NCI-H128 (cell line): ENCODE data around the gene DUSP22.

Source experiments
- DNase-seq: peaks from one replicate; lab custom pipeline; 2025; ENCODE audit not compliant: unreplicated experiment; lab: John Stamatoyannopoulos, UW

Gene DUSP22

DNA sequence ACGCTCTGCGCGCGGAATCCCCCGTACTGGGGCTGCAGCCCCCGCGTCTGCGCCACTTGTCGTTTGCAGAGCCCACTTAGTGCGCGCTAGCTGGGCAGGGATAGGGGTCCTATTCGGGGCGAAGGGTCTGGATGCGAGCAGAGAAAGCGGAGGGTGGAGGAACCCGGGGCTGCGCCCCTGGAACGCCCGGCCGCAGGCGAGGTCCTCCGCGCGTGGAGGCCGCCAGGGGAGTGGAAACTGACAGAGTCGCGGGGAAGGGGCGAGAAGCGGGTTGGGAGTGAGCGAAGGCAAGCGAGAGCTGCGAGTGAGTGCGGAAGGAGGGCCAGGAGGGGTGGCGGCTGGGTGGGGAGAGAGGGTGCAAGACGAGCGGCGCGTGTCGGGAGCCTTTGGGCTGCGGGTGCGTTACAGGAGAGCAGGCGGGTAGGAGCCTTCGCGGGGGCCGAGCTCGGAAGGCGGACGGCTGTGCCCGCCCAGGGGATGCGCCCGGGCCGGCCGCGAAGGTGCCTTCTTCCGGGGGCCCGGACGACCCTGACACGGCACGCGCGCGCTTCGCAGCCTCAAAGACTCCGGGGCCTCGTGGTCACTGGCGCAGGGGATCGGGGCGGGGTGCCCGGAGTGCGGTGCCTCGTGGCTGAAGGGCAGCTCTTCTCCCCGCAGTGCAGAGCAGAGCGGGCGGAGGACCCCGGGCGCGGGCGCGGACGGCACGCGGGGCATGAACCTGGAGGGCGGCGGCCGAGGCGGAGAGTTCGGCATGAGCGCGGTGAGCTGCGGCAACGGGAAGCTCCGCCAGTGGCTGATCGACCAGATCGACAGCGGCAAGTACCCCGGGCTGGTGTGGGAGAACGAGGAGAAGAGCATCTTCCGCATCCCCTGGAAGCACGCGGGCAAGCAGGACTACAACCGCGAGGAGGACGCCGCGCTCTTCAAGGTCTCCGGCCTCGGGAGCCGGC, 100.4 kb downstream of the DUSP22 start:
- no peak for DNase-seq

- no peak for DNase-seq
These were observed 101.3 kb downstream of the DUSP22 start for GRCh38 chr6:393391-394221.

GRCh38 chr6:394641-395289, 102.5 kb downstream of the DUSP22 start:
- no peak for DNase-seq

- no peak for DNase-seq
These were observed 103.3 kb downstream of the DUSP22 start for GRCh38 chr6:395432-396125.

DNA sequence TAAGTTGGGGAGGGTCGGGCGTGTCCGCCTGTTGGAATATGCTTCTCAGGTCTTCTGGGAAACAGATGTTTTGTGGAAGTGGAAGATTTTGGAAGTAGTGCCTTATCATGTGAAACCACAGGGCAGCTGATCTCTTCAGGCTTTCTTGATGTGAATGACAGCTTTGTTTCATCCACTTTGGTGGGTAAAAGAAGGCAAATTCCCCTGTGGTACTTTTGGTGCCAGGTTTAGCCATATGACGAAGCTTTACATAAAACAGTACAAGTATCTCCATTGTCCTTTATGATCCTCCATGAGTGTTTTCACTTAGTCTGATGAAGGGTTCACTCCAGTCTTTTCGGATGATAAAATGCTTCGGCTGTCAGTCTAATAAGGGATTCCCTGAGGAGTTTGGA, 103.8 kb downstream of the DUSP22 start:
- no peak for DNase-seq

- no peak for DNase-seq
These were observed 104.8 kb downstream of the DUSP22 start for GRCh38 chr6:397056-397455.

DNA sequence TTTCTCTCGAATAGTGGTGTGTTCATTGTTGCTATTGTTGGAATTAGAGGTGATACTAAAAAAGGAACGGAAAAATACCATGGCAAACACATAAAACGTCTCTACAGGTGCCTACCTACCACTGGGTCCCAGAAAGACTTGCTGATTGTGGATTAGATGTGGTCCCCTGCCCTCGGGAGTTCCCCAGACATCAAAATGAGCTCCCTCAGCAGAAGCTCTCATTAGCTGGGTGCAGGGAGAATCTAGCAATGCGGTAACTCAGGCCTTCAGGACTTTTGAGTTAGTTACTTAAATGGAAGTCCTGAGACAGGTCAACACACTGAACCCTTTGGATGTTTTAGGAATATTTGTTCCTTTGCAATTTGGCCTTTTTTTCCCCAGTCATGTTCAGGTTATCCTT, 105.3 kb downstream of the DUSP22 start:
- no peak for DNase-seq

DNA sequence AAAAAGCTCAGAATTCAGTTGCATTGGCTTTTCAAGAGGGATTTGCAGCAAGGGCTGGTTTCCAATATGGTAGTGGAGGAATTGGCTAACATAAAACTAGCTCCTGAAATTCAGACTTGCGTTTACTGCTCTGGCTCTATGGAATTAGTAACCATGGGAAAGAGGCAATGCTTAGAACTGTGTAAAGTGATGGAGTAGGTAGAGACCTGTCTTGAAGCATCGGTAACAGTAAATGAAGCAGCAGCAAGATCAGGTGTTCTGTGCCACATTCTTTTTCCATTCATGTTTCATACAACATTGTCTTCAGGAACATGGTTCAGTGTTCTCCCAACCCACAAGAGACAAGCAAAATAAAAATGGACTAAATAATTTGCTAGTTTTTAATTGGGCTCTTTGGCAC, 105.8 kb downstream of the DUSP22 start:
- DNase-seq: no peak

GRCh38 chr6:398558-399078, 106.3 kb downstream of the DUSP22 start:
- no peak for DNase-seq

- no peak for DNase-seq
These were observed 107.7 kb downstream of the DUSP22 start for GRCh38 chr6:399785-400534.

DNA sequence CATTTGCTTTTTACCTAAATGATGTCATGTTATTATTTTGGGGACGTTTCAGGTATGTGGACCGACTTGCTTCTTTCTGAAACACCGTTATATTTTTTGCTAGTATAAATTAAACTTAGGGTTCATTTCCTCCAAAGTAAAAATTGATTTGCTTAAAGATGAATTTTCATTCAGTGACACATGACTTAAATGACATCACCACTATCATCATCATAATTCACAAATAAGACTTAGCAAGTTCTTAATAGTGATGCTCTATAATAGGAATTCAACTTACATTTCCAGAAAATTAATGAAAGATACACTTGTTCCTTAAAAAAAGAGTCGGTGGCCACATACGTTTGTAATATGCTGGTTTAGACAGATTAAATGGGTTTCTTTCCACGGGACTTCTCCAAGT, 108.5 kb downstream of the DUSP22 start:
- DNase-seq: no peak
